ENCODE results near the gene MYH10.

Gene MYH10

GRCh38 chr17:8426094-8426720 is 204.3 kb downstream of the MYH10 start:
- Mint-ChIP-seq H3K9me3 (no peaks in the 10 kb centered on the region), H3K27me3 (ENCODE audit: low read depth) (peaks cover 17% of the 10 kb centered on the region), H3K27ac (no peak overlapping the region), H3K4me1 (no peaks in the 10 kb centered on the region), H3K36me3 (ENCODE audit: low read depth) (no peaks in the 10 kb centered on the region), H3K4me3 (no peak overlapping the region)
- TF ChIP-seq CTCF (IDR thresholded peaks at IDR 0.05; ENCODE audit: unreplicated experiment in 3 of 3): no peak
